ENCODE measurements around the gene SLC4A9.
A peak's percentile ranks its signal among the peaks of the same experiment; 100 is the strongest.

DNA sequence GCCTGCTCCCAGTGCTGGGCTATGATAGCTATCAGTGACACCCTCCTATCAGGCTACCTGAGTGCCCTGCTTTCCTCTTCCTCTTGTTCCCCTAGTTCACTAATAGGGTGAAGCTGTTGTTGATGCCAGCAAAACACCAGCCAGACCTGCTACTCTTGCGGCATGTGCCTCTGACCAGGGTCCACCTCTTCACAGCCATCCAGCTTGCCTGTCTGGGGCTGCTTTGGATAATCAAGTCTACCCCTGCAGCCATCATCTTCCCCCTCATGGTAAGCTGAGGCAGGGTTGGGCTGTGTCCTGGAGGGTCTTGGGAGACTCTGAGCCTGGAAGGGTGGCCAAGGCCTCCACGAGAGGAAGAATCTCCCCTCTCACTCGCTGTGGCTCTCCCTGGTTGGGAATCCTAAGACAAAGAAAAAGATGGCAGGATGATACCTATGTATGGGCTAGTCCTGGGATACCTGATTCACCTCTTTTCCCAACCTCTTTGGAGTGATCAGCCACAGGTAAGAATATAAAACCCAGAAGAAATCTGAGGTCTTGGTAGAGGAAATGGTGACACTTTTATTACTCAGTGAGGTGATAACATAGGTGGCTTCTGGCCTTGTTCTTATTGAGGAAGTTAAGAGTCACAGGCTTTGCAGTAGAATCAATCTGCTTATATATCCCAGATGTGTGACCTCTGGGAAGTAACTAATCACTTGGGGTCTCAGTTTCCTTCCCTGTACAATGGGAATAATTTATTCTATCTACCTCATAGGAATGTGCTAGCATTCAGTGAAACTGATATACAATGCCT lies 11.6 kb downstream of the SLC4A9 start:
- TF ChIP-seq POLR2AphosphoS5 (IDR thresholded peaks at IDR 0.05) = peak in 1 of 3 donors; percentile 25
- TF ChIP-seq, protein P1, sequence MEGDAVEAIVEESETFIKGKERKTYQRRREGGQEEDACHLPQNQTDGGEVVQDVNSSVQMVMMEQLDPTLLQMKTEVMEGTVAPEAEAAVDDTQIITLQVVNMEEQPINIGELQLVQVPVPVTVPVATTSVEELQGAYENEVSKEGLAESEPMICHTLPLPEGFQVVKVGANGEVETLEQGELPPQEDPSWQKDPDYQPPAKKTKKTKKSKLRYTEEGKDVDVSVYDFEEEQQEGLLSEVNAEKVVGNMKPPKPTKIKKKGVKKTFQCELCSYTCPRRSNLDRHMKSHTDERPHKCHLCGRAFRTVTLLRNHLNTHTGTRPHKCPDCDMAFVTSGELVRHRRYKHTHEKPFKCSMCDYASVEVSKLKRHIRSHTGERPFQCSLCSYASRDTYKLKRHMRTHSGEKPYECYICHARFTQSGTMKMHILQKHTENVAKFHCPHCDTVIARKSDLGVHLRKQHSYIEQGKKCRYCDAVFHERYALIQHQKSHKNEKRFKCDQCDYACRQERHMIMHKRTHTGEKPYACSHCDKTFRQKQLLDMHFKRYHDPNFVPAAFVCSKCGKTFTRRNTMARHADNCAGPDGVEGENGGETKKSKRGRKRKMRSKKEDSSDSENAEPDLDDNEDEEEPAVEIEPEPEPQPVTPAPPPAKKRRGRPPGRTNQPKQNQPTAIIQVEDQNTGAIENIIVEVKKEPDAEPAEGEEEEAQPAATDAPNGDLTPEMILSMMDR (IDR thresholded peaks at IDR 0.05) = no peak
- no peak for TF ChIP-seq POLR2A (IDR thresholded peaks at IDR 0.05)

All from transverse colon (tissue), 4 donors.